Right hindlimb (tissue), 1 donor: Measurements from ENCODE around the gene ZBTB7B.

Experiments
- DNase-seq: peaks from one replicate; pipeline ENCODE4 v3.0.0-alpha.2; 2018

Gene ZBTB7B

DNA sequence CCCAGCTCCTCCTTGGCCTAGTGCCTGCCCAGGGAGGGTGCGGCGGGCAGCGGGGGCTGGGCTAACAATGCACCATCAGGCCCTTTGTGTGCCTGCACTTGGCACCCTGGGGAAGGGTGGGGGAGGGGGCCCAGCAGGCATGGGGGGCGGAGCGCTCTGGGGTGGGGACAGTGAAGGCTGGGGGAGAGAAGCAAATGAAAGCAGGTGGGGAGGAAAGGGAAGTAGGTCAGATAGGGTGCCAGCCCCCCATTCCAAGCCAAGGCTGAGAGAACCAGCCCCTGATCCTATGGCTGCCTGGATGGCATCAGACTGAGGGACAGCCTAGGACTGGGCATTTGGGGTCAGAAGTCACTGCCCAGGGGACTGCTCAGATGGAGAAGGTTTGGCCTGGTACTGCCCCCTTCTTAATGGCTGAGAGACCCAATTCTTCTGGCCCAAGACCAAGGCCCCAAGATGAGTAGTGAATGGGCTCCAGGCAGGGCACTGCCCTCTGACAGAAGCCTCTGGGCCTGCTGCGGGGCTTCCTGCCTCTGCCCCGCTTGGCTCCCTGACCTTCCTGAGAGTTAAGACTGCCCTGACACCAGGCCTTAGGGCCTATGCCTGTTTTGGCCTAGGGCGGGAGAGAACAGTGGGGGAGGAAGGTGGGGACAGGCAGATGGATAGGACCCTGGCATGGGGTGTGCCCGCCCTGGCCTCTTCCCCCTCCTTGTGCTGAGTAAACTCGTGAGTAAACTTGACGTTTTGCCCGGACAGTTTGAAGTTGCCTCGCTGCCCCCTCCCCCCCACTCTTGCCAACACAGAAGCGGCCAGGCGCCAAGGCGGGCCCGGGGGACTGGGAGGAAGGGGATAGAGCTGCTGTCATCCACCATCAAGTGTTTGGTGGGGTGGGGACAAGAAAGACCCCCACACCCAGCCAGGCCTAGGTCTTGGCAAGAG lies 2.7 kb downstream of the ZBTB7B start:
- no peak for DNase-seq

- DNase-seq: no peak
Observed at GRCh38 chr1:155006601-155007101, 4.0 kb downstream of the ZBTB7B start.

DNA sequence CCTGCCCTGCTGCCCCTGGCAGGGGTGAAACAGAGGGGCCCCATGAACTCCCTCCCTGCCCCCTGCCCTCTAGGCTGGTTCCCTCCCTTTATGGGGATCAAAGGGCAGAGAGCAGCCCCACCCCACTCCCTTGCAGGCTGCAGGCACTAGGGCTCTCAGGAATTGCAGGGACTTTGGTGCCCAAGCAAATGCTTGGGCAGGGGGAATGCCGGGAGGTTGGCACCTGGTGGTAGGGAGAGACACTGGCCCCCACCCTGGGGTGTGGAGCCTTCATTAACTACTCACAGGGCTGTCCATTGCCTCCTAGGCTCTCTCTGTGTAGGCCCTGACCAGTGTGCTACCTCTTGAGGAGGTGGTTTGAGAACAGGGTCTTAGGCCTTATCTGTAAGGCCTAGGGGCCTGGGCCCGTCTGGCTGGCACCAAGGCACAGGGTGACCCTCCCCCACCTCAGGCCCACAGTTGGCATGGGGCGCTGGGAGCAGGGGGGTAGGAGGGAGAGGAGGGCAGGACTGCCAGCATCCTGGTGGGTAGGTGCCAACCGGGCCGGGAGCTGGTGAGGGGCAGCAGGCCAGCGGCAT lies 4.7 kb downstream of the ZBTB7B start:
- DNase-seq: no peak

GRCh38 chr1:155008015-155008941 lies 5.7 kb downstream of the ZBTB7B start:
- DNase-seq: no peak

GRCh38 chr1:155009221-155009711 lies 6.7 kb downstream of the ZBTB7B start:
- DNase-seq: no peak

- DNase-seq: no peak
Observed at GRCh38 chr1:155009742-155010141, 7.1 kb downstream of the ZBTB7B start.

GRCh38 chr1:155010211-155010918 lies 7.8 kb downstream of the ZBTB7B start:
- no peak for DNase-seq

DNA sequence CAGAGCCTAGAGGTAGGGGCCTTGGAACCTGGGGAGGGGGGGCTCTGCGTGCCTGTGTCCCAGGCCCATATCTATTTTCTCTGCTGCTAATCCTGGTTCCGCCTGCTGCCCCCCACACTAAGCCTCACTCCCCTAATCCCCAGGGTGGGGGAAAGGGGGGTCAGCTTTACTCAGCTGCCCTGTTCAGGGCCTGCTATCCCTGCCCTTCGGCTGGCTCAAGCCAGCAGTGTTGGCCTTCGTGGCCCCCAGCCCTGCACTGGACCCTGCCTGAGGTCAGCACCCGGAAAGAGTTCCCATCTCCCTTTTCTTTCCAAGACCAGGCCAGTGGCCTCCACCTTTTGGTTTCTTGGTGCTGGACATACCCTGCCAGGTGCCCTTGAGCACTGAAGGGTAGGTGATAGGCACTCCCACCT lies 8.4 kb downstream of the ZBTB7B start:
- DNase-seq: no peak

- DNase-seq: no peak
Observed at GRCh38 chr1:155011437-155012025, 8.9 kb downstream of the ZBTB7B start.

- DNase-seq: no peak
Observed at GRCh38 chr1:155012026-155012546, 9.5 kb downstream of the ZBTB7B start.

GRCh38 chr1:155012776-155013602 lies 10.4 kb downstream of the ZBTB7B start:
- no peak for DNase-seq

DNA sequence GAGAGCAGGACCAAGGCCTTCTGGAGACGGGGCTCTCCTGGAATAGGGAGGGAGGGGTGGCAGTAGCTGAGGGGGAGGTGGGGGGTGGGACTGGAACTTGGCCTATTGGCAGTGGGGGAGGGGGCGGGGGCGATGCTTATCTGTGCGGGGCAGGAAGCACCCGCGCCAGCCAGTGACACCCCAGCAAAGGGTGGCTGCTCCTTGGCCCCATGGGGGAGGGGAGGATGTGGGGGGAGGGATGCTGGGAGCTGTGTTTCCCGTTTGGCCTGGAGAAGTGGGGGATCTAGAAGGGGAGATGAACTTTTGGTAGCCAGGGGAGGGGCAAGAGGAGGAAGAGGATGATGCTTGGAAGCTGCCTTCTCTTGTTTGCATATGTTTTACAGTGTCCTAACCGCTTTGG lies 11.0 kb downstream of the ZBTB7B start:
- no peak for DNase-seq

DNA sequence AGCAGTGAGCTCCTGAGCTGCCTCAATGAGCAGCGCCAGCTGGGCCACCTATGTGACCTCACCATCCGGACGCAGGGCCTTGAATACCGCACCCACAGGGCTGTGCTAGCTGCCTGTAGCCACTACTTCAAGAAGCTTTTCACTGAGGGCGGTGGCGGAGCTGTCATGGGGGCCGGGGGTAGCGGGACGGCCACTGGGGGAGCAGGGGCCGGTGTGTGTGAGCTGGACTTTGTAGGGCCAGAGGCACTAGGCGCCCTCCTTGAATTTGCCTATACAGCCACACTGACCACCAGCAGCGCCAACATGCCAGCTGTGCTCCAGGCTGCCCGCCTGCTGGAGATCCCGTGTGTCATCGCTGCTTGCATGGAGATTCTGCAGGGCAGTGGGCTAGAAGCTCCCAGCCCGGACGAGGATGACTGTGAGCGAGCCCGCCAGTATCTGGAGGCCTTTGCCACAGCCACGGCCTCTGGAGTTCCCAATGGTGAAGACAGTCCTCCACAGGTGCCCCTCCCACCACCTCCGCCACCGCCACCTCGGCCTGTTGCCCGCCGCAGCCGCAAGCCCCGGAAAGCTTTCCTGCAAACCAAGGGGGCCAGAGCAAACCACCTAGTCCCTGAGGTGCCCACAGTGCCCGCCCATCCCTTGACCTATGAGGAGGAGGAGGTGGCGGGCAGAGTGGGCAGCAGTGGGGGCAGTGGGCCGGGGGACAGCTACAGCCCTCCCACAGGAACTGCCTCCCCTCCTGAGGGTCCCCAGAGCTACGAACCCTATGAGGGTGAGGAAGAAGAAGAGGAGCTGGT lies 12.3 kb downstream of the ZBTB7B start:
- no peak for DNase-seq

DNA sequence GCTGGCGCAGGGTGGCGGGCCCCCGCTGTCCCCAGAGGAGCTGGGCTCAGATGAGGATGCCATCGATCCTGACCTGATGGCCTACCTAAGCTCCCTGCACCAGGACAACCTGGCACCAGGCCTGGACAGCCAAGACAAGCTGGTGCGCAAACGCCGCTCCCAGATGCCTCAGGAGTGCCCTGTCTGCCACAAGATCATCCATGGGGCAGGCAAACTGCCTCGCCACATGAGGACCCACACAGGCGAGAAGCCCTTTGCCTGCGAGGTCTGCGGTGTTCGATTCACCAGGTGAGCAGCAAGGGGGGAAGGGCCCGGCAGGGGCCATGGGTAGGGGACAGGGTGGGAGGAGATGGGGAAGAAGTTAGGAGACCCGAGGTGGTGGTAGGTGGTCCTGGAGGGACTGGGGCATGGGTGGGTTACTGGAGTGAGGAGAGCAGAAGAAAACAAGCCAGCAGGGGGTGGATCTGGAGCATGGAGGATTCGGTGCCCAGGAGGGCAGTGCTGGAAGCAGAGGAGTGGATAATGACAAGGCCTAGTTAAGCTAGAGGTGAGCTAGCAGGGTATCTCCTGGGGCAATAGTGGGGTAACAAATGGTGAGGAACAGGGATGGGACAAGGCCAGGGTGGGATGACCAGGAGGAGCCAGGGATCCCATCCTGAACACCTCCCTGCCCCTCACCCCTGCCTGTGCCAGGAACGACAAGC lies 13.1 kb downstream of the ZBTB7B start:
- DNase-seq: no peak

DNA sequence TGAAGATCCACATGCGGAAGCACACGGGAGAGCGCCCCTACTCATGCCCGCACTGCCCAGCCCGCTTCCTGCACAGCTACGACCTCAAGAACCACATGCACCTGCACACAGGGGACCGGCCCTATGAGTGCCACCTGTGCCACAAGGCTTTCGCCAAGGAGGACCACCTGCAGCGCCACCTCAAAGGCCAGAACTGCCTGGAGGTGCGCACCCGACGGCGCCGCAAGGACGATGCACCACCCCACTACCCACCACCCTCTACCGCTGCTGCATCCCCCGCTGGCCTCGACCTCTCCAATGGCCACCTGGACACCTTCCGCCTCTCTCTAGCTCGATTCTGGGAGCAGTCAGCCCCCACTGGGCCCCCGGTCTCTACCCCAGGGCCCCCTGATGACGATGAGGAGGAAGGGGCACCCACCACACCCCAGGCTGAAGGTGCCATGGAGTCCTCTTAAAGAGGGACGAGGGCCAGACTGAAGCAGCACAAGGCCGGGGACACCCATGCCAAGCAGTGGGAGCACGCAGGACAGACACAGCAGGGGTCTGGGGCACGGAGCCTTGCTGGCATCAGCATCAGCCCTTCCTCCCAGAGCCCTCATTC lies 13.7 kb downstream of the ZBTB7B start:
- DNase-seq: no peak

GRCh38 chr1:155017041-155017945 lies 14.7 kb downstream of the ZBTB7B start:
- DNase-seq: peak; percentile 92

GRCh38 chr1:155017946-155018316 lies 15.3 kb downstream of the ZBTB7B start:
- no peak for DNase-seq
